Activated T-helper 9 cell treated with anti-CD3 and anti-CD28 coated beads, Interleukin-2, amount 50 U/mL, for 16 hours (primary cell): ENCODE data around the gene INPP5A.

ENCODE experiments used
- DNase-seq: peaks from one replicate; pipeline ENCODE4 v3.0.0-alpha.2; 2020; ENCODE audit warnings: low read depth

INPP5A gene

DNA sequence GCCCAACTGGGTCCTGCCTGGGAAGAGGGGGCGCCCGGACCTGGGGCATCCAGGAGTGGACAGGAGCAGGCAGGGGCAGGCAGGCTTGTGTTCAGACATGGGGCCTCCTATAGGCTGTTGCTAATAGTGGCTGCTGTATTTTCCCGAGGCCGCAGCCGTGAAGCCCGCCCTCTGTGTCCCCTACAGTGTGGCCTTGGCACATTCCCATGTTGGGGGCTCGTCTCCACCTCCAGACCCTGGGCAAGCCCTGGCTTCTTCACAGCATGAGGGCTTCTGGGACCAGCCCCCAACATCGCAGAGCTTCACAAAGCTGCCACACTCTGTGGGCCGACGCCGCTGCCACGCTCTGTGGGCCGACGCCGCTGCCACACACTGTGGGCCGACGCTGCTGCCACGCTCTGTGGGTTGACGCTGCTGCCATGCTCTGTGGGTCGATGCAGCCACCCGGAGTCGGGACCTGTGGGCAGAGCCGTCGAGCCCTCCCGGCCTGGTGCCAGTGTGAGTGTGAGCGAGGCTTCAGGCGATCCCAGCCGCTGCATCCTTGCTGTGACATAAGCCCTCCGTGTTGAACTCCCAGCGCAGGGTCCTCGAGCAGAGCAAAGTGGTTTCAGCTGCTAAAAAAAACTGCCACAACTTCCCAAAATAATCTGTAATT, 109.0 kb downstream of the INPP5A start:
- DNase-seq = no peak

GRCh38 chr10:132647424-132647823, 109.8 kb downstream of the INPP5A start:
- DNase-seq = no peak

- DNase-seq = no peak
These were observed 110.7 kb downstream of the INPP5A start for GRCh38 chr10:132648072-132648850.

DNA sequence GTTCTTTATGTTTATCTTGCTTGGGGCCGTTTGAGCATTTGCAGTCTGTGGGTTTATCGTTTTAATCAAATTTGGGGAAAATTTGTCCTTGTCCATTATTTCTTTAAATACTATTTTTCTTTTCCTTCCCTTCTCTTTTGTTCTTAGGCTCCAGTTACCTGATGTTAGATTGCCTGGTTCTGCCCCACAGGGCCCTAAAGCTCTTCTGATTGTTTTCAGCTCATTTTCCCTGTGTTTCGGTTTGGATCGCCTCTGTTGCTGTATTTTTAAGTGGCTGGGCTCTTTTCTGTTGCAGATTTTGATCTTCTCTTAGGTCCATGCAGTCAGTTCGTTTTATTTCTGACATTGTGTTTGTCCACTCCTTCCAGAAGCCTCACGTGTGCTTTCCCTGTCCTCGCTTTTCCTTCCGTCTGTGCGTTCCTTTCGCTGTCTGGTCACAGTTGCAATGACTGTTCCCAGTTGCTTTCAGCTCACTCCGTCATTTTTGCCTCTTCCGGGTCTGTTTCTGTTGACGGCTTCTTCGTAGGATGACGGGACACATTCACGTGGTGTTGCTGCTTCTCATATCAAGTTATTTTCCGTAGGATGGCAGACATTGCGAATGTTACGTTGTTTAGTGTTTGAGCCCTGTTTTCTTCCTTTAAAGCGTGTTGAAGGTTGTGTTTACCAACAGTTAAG, 111.4 kb downstream of the INPP5A start:
- DNase-seq = no peak

DNA sequence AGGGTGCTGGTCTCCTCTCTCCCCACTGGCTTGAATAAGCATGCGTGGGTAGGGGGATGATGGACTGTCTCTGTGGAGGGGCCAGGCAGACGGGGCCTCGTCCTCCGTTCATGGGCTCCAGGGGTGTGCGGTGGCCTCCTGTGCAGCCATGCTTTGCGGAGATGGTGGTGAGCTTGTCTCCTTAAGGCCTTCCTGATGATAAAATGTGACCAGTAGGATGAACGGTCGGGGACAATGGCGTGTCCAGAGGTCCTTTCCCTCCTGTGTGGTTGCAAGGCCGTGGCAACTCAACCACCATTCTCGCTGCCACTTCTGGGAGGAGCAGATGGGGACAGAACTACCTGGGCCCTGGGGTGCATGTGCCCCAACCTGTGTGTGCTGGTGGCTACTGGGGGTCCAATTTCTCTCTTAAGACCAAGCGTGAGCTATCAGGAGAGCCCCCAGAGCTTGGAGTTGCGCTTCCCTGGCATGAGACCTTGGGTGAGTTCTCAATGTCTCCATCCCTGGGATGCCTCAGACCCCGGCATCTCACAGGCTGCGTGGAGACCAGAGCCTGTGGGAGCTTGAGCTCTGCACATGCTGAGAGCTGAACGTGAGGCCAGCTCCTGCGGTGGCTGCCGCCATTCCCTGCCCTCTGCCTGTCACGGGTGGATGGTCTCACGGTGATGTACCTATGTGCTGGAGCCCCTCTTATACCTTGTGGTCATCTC, 112.2 kb downstream of the INPP5A start:
- no peak for DNase-seq

GRCh38 chr10:132650611-132651250, 113.1 kb downstream of the INPP5A start:
- no peak for DNase-seq

DNA sequence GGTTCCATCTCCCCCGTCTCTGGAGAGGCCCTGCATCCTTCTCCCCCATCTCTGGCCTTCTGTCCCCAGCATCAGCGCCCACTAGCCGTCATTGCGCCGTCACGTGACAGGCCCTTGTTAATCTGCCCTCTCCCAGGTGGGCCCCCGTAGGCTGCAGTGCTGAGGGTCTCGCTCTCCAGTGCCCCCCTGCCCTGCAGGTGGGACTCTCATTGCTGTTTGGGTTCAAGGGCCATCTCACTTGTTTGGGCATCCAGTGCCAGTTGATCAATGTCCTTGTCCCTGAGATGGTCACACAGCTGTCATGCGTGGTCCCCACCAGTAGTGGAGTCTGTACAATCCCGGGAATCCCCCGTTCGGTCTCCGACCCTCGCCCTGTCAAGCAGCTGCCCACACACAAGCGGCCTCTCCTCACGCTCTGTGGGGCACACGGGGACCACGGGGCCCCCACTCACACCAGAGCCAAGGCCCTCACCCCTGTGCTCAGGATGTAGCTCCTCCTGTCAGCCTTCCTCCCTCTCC, 114.0 kb downstream of the INPP5A start:
- no peak for DNase-seq

GRCh38 chr10:132652446-132652845, 114.9 kb downstream of the INPP5A start:
- DNase-seq = no peak

DNA sequence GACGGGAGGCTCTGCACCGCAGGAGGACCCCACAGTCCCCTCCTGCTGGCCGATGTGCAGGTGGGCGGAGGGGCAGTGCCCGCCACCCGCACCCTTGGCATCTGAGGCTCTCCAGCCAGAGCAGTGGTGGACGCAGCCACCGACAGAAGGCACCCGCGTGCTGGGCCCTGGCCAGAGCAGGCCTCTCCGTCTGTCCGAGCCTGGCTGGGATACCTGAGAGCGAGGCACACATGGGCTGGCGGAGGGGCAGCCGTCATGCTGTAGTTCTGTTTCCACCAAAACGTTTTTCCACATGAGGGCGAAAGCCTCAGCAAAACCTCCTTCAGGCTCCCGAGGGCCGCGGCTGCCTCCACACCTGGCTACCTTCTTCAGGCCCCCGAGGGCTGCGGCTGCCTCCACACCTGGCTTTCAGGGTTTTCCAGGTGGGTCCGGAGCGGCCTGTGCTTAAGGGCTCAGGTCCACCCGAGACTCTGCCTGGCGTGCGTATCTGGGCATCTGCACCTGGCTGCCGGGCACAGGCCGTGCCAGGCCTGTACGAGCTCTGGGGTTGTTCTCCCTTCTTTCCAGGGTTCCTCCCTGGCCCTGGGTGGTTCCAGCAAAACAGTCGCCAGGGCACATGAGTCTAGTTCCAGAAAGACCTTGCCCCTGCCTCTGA, 115.5 kb downstream of the INPP5A start:
- DNase-seq = no peak

- DNase-seq = no peak
These were observed 116.1 kb downstream of the INPP5A start for GRCh38 chr10:132653721-132654120.

GRCh38 chr10:132654121-132654571, 116.6 kb downstream of the INPP5A start:
- DNase-seq = no peak

GRCh38 chr10:132654708-132655661, 117.4 kb downstream of the INPP5A start:
- DNase-seq = peak; percentile 28

GRCh38 chr10:132655735-132656134, 118.1 kb downstream of the INPP5A start:
- no peak for DNase-seq

GRCh38 chr10:132656283-132657126, 118.9 kb downstream of the INPP5A start:
- no peak for DNase-seq

DNA sequence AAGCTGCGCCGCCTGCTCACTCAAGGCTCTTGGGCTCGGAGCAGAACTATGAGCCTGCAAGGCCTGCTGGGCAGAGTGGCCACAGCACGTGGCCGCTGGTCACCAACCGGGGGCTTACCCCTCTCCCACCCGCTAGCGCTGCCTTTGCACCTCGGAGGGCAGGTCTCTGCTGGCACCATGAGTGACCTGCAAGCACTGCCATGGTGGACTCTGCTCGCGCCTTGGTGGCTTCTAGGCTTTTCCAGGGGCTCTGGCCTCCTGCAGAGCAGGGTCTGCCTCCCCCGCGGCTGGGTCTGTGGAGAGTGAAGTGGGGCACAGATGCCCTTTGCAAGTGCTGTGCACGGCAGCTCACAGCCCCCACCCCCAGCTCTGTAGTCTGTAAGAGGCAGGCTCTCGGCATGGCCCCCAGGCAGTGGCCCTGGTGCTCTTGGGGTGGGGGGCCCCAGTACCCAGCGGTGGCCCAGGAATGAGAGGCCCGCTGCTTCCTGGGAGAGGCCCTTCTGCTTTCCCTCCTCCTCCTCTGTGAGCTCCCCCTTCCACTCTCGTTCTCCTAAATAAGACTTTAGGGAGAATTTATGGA, 119.6 kb downstream of the INPP5A start:
- DNase-seq = no peak

DNA sequence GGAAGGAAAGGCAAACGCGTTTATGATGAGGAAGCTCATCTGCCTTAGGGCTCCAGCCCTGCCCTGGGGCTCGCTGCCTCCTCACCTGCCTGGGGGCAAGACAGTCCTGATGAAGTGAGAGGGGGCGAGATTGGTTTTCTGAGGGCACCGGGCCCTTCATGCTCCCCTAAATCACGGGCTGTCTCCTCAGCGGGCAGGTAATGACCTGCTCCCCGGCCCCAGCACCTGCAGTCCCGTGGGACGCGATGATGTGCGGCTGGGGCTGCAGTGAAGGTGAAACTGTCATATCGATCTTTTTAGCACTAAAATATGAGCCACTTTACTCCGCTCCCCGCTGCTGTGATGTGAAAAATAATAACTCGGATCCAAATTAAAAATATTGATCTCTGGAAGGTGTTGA, 120.2 kb downstream of the INPP5A start:
- no peak for DNase-seq

- DNase-seq = no peak
These were observed 121.1 kb downstream of the INPP5A start for GRCh38 chr10:132658546-132659205.
